G401 (cell line): ENCODE measurements around the gene CHD1L. TPM values are rescaled to one million over a fixed set of nuclear protein-coding genes. Genes with fewer than 3 reads are reported as not detected.
A peak's percentile ranks its signal among the peaks of the same experiment; 100 is the strongest.

Source experiments
- DNase-seq: peaks from one replicate; pipeline ENCODE4 v3.0.0-alpha.2; 2015; ENCODE audit warnings: low spot score
- in situ Hi-C: cut with HindIII; loops from 2 replicates; pipeline ENCODE4 v1.10.0; 2016; ENCODE audit warnings: low sequenced_read_pairs, mixed read lengths
- total RNA-seq: library from RNA; depleted of rRNA; stranded (reverse); fragments of >200 nt; shearing (Covaris generic); gene quantifications from 2 replicates; pipeline ENCODE4 v1.2.3, GENCODE V29; 2014; rRNA removed

Gene CHD1L
- total RNA-seq, 1 experiment from 2014 or later: 76.5 TPM

GRCh38 chr1:147334292-147334691 lies 91.8 kb downstream of the CHD1L start:
- in situ Hi-C loops: no loop called here
- DNase-seq: peak; percentile 11

- no peak for DNase-seq
- in situ Hi-C loops: no loop called here
These were observed 93.8 kb downstream of the CHD1L start for GRCh38 chr1:147336291-147336690.

GRCh38 chr1:147337040-147337630 lies 94.7 kb downstream of the CHD1L start:
- peak; percentile 52 for DNase-seq
- in situ Hi-C loops: no loop called here

- in situ Hi-C loops: no loop called here
- no peak for DNase-seq
These were observed 96.1 kb downstream of the CHD1L start for GRCh38 chr1:147338571-147338970.

GRCh38 chr1:147341246-147341645 lies 98.8 kb downstream of the CHD1L start:
- no peak for DNase-seq

More at GRCh38 chr1:147341246-147341645, 98.8 kb downstream of the CHD1L start:
- in situ Hi-C loops: no loop called here

Other genes with a start within 250 kb of the CHD1L start
- 6.0 and 12.5 TPM in 2 replicates for gene PRKAB2, start 70.2 kb upstream of the CHD1L start, total RNA-seq
- gene FMO5, start 17.3 kb upstream of the CHD1L start, total RNA-seq: 0.24 and 1.2 TPM in 2 replicates